Metanephros (tissue), 1 donor: ENCODE results near the gene FCAMR. TPM values are rescaled to one million over a fixed set of nuclear protein-coding genes. Genes with fewer than 3 reads are reported as not detected.

Source experiments
- total RNA-seq: library from RNA; depleted of rRNA; stranded (reverse); fragments of >200 nt; gene quantifications from one replicate; pipeline ENCODE4 v1.2.3, GENCODE V29; 2014

The FCAMR gene
- 6.0 TPM for total RNA-seq

GRCh38 chr1:206970446-206970845 is at the start of gene FCAMR:
FCAMR (minus strand) TSS chr1:206970460; CDS start chr1:206970125, 335 bp downstream.

DNA sequence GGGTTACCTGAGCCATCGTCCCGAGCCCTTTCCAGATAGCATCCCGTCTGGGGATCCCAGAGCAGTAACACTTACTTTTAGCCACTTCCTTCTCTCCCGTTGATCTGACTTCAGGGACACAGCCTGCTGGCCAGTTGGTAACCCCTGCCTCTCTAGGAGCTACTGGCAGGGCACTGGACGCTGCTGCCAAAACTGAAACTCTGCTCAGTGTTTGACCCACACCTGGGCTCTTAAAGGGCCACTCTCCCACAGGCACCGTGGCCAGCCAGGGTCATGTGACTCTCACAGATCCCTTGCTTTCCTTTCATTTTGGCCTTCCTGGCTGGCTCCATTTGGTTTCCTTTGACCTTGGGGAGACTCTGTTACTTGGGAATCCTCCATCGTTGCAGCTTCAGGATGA is 24.0 kb downstream of the FCAMR start, which contains the start of gene PIGR:
TSS of gene PIGR (minus strand) at position 206 of the 400 bp plus-strand sequence. CDS start 5,935 bp downstream, outside the sequence.

GRCh38 chr1:206921772-206922265 is 48.4 kb downstream of the FCAMR start, which contains the start of gene FCMR:
FCMR (minus strand) TSS chr1:206921941; CDS start chr1:206921854, 87 bp downstream.

Other genes starting within 250 kb of the FCAMR start
- gene IL19, start 199.7 kb downstream of the FCAMR start, total RNA-seq = 0.70 TPM
- 1.2 TPM for gene IL10, start 198.0 kb downstream of the FCAMR start, total RNA-seq
- not detected for gene IL20, start 104.8 kb downstream of the FCAMR start, total RNA-seq
- not detected for gene IL24, start 73.0 kb downstream of the FCAMR start, total RNA-seq
- gene FCMR, start 48.5 kb downstream of the FCAMR start, total RNA-seq = 2.5 TPM
- gene PIGR, start 24.0 kb downstream of the FCAMR start, total RNA-seq = 7.6 TPM
- gene C1orf116, start 62.3 kb upstream of the FCAMR start, total RNA-seq = 13.3 TPM
- gene YOD1, start 80.7 kb upstream of the FCAMR start, total RNA-seq = 24.8 TPM
- 17.5 TPM for gene PFKFB2, start 82.8 kb upstream of the FCAMR start, total RNA-seq
- 1.8 TPM for gene C4BPB, start 118.4 kb upstream of the FCAMR start, total RNA-seq
- gene C4BPA, start 133.8 kb upstream of the FCAMR start, total RNA-seq = 0.76 TPM